H7 (cell line): Measurements from ENCODE around the gene PNMA6F. TPM values are rescaled to one million over a fixed set of nuclear protein-coding genes. Genes with fewer than 3 reads are reported as not detected.
"Not testable (repeated sequence)": the region's sequence is repeated elsewhere in the genome, so short reads cannot be mapped to it uniquely, and the experiment has no call there.

Experiments
- DNase-seq: peaks from one replicate; pipeline ENCODE4 v3.0.0; 2012
- H3K27me3 ChIP-seq: 2 replicates; pipeline ENCODE4 v1.6.0; 2011; ENCODE audit warnings: mild to moderate bottlenecking, low read length; ENCODE audit not compliant: control insufficient read depth, insufficient read depth
- H3K36me3 ChIP-seq: replicated peaks from 2 replicates; pipeline ENCODE4 v1.5.1; 2011; ENCODE audit warnings: low read length; ENCODE audit not compliant: control insufficient read depth, insufficient read depth
- H3K4me3 ChIP-seq: 2 replicates; pipeline ENCODE4 v1.5.1; 2011; ENCODE audit warnings: low read depth, mild to moderate bottlenecking, control low read depth, low read length, moderate library complexity; ENCODE audit not compliant: insufficient read depth
- total RNA-seq: library from RNA; depleted of rRNA; stranded (reverse); fragments of >200 nt; shearing (Covaris generic); gene quantifications from 2 replicates; pipeline ENCODE4 v1.2.3, GENCODE V29; 2014

The PNMA6F gene
- total RNA-seq, 1 experiment from 2014 or later: not detected

- Histone ChIP-seq H3K27me3 (no peaks in the 10 kb centered on the region), H3K36me3 (no peaks in the 10 kb centered on the region), H3K4me3 (no peak overlapping the region)
- no peak for DNase-seq
Observed at GRCh38 chrX:153301746-153302145, 19.8 kb downstream of the PNMA6F start.

DNA sequence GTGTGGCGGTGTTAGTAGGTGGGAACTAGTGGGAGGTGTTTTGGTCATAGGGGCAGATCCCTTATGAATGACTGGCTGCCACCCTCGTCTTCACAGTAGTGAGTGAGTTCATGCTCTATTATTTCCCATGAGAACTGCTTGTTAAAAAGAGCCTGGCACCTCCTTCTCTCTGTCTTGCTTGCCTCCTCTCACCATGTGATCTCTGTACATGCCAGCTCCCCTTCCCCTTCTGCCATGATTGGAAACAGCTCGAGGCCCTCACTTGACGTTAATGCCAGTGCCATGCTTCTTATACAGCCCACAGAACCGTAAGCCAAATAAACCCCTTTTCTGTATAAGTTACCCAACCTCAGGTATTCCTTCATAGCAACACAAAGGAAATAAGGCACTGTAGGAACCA, 21.7 kb downstream of the PNMA6F start:
- Histone ChIP-seq H3K4me3 (no peak overlapping the region), H3K36me3 (no peaks in the 10 kb centered on the region), H3K27me3 (no peaks in the 10 kb centered on the region)
- DNase-seq: no peak

DNA sequence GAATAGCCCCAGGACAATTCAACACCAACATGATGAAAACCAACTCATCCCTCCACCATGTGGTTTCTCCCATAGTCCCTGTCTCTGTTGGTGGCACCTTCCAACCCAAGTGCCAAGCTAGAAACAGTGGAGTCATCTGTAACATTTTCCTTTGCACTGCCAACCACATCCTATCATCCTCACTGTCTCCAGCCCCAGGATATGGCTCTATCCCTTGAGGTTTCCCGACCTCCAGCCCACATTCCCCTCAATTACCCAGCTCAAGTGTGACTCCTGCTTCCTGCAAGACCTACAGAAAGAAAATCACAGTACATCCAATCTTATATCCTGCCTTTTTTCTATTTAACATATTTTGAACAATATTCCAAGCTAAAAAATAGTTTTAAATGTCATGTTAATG, 24.2 kb downstream of the PNMA6F start:
- no peaks in the 10 kb centered on the region for H3K36me3 ChIP-seq
- no peaks in the 10 kb centered on the region for H3K27me3 ChIP-seq
- no peak for DNase-seq
- no peak overlapping the region for H3K4me3 ChIP-seq

GRCh38 chrX:153293485-153294071, 28.0 kb downstream of the PNMA6F start:
- not testable (repeated sequence) for H3K36me3 ChIP-seq, H3K27me3 ChIP-seq

GRCh38 chrX:153288807-153289206, 32.8 kb downstream of the PNMA6F start:
- not testable (repeated sequence) for H3K4me3 ChIP-seq, H3K27me3 ChIP-seq, DNase-seq, H3K36me3 ChIP-seq

More at GRCh38 chrX:153293485-153294071, 28.0 kb downstream of the PNMA6F start:
- not testable (repeated sequence) for DNase-seq, H3K4me3 ChIP-seq

GRCh38 chrX:153285678-153286077, 35.9 kb downstream of the PNMA6F start:
- not testable (repeated sequence) for H3K27me3 ChIP-seq, H3K4me3 ChIP-seq, H3K36me3 ChIP-seq, DNase-seq

GRCh38 chrX:153283982-153284381, 37.6 kb downstream of the PNMA6F start:
- not testable (repeated sequence) for DNase-seq, H3K36me3 ChIP-seq

DNA sequence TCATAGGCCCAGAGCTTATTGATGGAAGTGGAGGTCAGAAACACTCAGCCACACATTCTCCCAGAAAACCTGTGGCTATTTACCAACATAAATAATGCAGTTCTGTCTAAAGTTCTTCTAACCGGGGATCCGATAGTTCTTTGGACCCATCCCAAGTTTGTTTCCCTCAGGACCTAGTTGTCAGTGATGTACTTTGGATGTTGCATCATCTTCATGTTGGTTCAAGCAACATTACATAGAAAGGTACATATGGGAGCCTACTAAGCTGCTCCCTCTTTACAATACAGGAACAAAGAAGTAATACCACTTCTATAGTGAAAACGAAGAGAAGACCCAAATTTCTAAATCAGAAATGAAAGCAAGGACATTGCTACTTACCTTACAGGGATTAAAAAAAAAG, 39.8 kb downstream of the PNMA6F start:
- H3K27me3 ChIP-seq, DNase-seq, H3K4me3 ChIP-seq, H3K36me3 ChIP-seq: not testable (repeated sequence)

More at GRCh38 chrX:153283982-153284381, 37.6 kb downstream of the PNMA6F start:
- not testable (repeated sequence) for H3K27me3 ChIP-seq, H3K4me3 ChIP-seq

- DNase-seq, H3K36me3 ChIP-seq, H3K27me3 ChIP-seq, H3K4me3 ChIP-seq: not testable (repeated sequence)
Observed at GRCh38 chrX:153279304-153279703, 42.3 kb downstream of the PNMA6F start.

DNA sequence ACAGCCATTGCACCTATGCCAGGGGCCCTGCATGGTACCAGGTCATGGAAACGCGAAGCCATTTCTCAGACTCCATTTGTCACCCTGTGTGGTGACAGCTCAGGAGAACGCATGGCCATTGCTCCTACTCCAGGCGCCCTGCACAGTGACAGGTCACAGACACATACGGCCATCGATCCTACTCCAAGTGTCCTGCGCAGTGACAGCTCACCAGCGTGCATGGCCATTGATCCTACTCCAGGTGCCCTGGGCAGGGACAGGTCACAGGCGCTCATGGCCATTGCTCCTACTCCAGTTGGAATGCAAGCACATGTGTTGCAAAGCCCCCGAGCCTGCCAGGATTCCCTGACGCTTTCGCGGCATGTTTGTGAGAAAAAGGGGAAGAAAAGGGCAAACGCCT, 45.5 kb downstream of the PNMA6F start:
- H3K36me3 ChIP-seq, DNase-seq, H3K27me3 ChIP-seq, H3K4me3 ChIP-seq: not testable (repeated sequence)

DNA sequence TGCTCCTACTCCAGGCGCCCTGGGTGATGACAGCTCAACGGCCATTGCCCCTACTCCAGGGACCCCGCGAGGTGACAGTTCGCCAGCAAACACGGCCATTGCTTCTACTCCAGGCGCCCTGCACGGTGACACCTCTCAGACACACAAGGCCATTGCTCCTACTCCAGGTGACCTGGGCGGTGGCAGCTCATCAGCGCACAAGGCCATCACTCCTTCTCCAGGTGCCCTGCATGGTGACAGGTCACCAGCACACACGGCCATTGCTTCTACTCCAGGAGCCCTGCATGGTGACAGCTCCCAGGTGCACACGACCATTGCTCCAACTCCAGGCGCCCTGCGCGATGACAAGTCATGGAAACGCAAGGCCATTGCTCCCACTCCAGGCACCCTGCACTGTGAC, 46.1 kb downstream of the PNMA6F start:
- not testable (repeated sequence) for H3K4me3 ChIP-seq, DNase-seq, H3K27me3 ChIP-seq, H3K36me3 ChIP-seq

- not testable (repeated sequence) for H3K4me3 ChIP-seq, H3K27me3 ChIP-seq, DNase-seq, H3K36me3 ChIP-seq
Observed at GRCh38 chrX:153272584-153272983, 49.0 kb downstream of the PNMA6F start.

DNA sequence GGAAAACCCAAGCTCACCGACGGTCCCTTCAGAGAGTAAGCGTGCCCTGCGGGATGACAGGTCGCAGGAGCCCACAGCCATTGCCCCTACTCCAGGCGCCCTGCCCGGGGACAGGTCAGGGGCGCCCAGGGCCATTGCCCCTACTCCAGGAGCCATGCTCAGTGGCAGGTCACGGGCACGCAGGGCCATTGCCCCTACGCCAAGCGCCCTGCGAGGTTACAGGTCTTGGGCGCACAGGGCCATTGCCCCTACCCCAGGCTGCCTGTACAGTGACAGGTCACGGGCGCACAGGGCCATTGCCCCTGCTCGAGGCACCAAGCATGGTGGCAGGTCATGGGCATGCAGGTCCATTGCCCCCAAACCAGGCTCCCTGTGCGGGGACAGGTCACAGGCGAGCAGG, 49.5 kb downstream of the PNMA6F start:
- DNase-seq, H3K36me3 ChIP-seq, H3K27me3 ChIP-seq, H3K4me3 ChIP-seq: not testable (repeated sequence)
